Bone marrow (tissue), 2 donors: ENCODE data around the gene GRIK5.

Experiments used
- DNase-seq, 2 donors: peaks; one replicate each; lab custom pipeline; 2025; lab: John Stamatoyannopoulos, UW

Gene GRIK5

DNA sequence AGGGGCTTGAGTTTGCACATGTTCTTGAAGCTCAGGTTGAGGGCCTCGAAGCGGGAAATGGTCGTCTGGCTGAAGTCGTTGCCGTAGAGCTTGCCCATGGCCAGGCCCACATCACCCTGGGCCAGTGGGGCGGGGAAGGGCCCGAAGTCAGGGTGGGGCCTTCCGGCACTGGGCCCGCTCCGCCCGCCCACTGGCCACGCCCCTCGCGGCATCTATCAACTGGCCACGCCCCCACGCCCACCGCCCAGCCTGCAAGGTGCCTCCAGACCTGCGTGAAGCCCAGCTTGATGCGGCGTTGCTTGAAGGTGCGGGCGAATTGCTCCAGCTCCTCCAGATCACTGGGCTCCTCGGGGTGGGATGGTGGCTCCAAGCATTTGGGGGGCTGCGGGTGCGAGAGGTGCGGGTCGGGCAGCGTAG is 25.8 kb upstream of the GRIK5 start:
- DNase-seq = no peak

- no peak for DNase-seq
Measured at GRCh38 chr19:42095142-42095813, 25.3 kb upstream of the GRIK5 start.

DNA sequence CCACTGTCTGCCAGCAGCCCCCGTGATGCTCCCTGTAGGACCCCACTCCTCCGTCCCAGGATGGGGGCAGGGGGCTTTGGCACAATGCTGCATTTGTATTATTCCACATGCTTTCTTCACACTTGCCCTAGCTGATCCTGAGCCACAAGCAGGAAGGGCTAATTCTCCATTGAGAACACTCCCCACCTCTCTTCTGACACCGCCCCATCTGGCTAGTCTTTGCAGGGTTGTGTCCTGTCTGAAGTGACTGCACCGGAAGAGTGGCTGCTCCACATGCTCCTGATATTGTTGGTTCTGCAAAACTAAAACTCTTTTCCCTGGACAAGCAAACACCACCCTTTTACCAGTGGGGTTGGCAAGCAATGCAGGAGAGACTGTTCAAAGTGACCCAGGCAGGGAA is 23.9 kb upstream of the GRIK5 start:
- no peak for DNase-seq

- no peak for DNase-seq
Measured at GRCh38 chr19:42093505-42093904, 23.5 kb upstream of the GRIK5 start.

GRCh38 chr19:42092350-42092749 is 22.3 kb upstream of the GRIK5 start:
- peak in 1 of 2 donors; percentile 91 for DNase-seq

GRCh38 chr19:42091742-42092141 is 21.7 kb upstream of the GRIK5 start:
- DNase-seq = no peak

DNA sequence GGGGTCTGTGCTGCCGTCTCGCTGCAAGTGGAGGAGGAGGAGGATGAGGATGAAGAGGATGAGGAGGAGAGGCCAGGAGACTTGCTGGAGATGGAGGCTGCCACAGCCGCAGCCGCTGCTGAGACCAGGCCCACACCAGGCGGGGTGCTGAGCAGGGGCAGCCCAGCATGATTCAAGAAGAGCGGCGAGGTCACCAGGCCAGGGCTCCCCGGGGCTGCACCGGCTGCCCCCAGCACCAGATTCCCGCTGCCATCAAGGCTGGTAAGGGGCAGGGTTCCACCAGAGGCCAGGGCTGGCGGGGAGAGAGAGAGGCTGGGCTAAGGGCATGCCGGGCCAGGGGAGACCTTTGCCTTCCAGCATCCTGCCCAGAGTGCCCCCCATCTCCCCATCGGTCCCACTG is 21.3 kb upstream of the GRIK5 start:
- no peak for DNase-seq

- DNase-seq = no peak
Measured at GRCh38 chr19:42090672-42091071, 20.7 kb upstream of the GRIK5 start.

DNA sequence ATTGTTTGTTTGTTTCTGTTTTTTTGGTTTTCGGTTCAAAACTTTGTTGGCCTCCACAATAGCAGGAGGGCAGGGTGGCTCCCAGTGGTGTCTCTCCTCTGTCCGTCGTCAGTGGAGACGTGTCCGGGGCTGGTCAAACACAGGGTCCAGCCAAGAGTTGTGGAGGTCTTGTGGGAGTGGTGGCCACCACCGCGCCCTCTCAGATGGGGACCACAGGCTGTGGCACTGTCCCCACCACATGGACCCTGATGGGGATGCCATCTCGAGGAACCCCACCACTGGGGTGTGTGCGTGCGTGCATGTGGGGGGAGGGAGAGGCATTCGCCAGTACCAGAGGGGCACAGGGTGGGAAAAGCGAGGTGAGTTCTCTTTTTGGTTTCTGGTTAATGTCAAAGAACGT is 19.8 kb upstream of the GRIK5 start:
- no peak for DNase-seq

DNA sequence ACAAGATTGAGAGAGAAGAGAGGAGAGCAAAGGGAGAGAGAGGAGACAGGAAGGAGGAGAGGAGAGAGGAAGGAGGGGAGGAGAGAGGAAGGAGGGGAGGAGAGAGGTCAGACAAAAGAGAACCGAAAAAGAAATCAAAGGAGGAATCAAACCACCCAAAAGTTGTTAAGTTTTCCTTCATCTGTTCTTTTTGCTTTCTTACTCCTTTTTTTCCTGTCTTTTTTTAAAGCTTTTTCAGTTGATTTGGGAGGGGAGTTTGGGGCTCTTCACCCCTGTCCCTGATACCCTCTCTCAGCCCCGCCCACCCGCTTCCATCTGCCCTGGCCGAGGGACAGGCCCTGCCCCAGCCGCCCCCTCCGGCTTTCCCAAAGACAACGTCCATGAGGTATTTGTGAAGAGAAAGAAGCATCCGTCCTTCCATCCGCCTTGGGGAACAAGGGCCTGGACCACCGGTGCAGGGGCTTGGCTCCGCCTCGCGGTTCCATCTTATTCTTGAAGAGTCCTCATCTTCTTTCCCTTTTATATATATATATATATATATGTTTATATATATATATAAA is 19.3 kb upstream of the GRIK5 start:
- DNase-seq = no peak

DNA sequence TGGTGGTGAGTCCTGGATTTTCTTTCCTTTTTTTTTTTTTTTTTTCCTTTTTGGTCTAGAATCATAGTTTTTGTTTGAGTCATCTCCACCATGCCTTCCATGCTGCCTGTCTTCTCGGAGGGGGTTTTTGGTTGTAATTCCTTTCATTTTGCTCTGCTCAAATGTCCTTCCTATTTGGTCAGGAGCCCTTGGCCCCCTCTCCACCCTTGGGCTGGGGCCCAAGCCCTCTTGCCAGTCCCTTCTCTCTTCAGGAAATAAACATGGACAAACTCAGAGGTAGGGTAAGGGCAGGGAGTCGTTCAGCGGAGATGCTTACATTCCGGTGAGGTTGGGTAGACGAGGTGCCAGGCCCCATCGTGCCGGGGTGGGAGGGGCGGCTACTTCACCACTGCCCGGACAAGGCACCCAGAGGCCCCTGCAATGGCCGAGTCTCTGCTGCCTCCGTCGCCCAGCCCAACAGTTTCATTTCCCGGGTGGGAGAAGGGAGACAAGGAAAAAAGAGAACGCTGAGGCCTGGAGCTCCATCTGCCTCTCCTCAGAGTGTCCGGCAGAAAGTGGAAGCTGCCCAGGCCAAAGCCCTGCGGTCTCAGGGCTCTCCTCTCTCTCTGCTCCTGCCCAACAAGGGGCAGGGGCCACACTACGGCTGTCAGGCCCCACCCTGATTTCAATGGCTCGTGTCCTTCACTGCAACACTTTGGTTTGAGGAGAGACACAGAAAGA is 18.6 kb upstream of the GRIK5 start:
- DNase-seq = no peak

- DNase-seq = no peak
Measured at GRCh38 chr19:42086770-42087550, 17.0 kb upstream of the GRIK5 start.

DNA sequence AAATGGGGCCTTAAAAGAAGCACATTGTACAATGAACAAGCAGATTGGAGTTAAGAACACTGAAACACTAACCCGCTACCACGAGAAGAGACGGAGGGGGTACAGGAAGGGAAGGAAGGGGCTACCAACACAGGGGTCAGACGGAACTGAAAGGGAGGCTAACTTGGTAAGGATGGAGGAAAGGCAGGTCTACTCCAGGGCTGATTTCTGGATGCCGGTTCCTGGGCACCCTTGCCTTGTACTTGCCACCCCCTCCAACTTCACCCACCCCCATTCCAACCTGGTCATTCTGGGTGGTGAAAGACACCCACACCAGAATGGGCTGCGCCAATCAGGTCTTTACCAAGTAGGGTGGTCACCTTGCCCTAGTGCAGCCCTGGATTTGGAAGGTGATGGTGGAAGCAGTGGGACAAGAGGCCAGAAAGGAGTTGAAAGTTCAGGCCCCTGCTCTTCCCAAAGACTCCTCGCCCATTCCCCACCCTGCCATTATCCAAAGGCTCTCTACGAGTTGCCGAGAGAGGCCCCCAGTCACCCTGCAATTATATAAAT is 16.3 kb upstream of the GRIK5 start:
- no peak for DNase-seq

DNA sequence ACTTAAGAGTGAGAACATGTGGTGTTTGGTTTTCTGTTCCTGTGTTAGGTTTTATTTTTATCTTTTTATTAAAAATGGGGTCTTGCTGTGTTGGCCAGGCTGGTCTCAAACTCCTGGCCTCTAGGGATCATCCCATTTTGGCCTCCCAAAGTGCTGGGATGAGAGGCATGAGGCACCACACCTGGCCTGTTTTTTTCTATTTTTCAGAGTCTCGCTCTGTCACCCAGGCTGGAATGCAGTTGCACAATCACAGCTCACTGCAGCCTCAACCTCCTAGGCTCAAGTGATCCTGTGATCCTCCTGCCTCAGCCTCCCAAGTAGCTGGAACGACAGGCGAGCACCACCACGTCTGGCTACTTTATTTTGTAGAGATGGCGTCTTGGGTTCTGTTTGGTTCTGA is 13.5 kb upstream of the GRIK5 start:
- DNase-seq = no peak

DNA sequence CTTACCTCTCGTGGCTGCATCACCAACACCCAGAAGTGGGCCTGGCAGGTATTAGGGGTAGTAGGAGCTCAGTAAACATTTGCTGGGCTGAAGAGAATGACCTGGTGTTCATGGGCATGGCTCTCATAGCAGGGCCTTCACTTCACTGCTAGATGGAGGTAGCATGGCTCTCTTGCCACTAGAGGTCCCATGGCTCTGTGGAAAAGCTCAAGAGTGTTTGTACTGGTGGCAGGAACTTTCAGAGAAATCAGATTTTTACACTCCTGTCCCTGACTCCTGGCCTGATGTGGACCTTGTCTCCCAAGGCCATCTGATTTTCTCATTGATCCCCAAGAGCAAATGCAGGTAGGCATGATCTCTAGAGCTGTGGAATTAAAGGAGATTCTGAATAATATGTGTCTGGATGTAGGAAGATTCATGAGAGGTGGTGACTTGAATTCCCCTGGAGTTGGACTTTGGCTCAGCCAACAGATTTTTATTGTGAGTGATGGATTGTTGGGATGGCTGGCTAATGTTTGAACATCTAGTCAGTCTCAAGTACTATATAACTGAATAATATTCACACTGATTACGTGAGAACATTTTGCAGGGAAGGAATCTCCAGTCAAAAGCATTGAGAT is 11.7 kb upstream of the GRIK5 start:
- no peak for DNase-seq

DNA sequence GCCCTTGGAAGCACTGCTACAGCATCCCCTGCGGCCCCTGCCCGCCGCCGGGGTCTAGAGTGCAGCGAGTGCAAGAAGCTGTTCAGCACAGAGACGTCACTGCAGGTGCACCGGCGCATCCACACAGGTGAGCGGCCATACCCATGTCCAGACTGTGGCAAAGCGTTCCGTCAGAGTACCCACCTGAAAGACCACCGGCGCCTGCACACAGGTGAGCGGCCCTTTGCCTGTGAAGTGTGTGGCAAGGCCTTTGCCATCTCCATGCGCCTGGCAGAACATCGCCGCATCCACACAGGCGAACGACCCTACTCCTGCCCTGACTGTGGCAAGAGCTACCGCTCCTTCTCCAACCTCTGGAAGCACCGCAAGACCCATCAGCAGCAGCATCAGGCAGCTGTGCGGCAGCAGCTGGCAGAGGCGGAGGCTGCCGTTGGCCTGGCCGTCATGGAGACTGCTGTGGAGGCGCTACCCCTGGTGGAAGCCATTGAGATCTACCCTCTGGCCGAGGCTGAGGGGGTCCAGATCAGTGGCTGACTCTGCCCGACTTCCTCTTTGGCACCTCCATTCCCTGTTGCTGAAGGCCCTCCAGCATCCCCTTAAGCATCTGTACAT is 10.9 kb upstream of the GRIK5 start:
- no peak for DNase-seq

DNA sequence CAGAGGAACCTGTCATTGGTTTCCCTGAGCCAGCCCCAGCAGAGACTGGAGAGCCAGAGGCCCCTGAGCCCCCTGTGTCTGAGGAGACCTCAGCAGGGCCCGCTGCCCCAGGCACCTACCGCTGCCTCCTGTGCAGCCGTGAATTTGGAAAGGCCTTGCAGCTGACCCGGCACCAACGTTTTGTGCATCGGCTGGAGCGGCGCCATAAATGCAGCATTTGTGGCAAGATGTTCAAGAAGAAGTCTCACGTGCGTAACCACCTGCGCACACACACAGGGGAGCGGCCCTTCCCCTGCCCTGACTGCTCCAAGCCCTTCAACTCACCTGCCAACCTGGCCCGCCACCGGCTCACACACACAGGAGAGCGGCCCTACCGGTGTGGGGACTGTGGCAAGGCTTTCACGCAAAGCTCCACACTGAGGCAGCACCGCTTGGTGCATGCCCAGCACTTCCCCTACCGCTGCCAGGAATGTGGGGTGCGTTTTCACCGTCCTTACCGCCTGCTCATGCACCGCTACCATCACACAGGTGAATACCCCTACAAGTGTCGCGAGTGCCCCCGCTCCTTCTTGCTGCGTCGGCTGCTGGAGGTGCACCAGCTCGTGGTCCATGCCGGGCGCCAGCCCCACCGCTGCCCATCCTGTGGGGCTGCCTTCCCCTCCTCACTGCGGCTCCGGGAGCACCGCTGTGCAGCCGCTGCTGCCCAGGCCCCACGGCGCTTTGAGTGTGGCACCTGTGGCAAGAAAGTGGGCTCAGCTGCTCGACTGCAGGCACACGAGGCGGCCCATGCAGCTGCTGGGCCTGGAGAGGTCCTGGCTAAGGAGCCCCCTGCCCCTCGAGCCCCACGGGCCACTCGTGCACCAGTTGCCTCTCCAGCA is 10.1 kb upstream of the GRIK5 start:
- no peak for DNase-seq

- DNase-seq = no peak
Measured at GRCh38 chr19:42079276-42079669, 9.3 kb upstream of the GRIK5 start.

- no peak for DNase-seq
Measured at GRCh38 chr19:42078538-42079275, 8.7 kb upstream of the GRIK5 start.

DNA sequence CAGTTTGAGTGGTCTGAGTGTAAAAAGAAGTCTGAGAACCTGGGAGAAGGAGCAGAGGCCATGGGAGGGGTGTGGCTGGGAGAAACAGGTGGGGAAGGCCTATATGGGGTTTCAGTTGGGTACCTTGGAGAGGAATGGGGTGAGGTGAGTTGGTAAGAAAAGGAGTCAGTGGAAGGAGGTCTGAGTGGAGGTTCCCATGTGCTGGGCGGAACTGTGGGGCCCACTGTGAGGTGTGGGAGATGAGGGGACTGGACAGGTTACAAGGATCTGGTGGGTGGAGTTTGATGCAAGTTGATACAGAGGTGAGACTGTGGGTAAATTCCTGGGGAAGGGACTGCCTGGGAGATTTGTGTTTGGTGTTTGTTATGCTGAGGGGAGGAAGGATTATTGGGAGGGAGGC is 8.1 kb upstream of the GRIK5 start:
- DNase-seq = no peak
